SK-N-MC (cell line): ENCODE results near the gene PLSCR4.

Experiments used
- DNase-seq: peaks from one replicate; pipeline ENCODE4 v3.0.0-alpha.2; 2011; ENCODE audit warnings: low read depth, low spot score
- H3K27ac ChIP-seq: fragments of 200-600 bp; sonication (generic); 2 replicates; pipeline ENCODE4 v1.5.1; 2016; ENCODE audit warnings: mixed run types
- H3K36me3 ChIP-seq: fragments of 200-600 bp; sonication (generic); 2 replicates; pipeline ENCODE4 v1.6.1; 2017; ENCODE audit warnings: antibody characterized with exemption, low read length, mixed read lengths; ENCODE audit not compliant: insufficient read depth
- H3K4me3 ChIP-seq: fragments of 200-600 bp; sonication (generic); 2 replicates; pipeline ENCODE4 v1.5.1; 2016
- H3K9ac ChIP-seq: fragments of 200-600 bp; sonication (generic); 2 replicates; pipeline ENCODE4 v1.8.0; 2017; ENCODE audit warnings: mixed run types, mixed read lengths; ENCODE audit not compliant: insufficient read length
- H3K9me3 ChIP-seq: fragments of 200-600 bp; sonication (generic); 2 replicates; pipeline ENCODE4 v1.6.1; 2017; ENCODE audit warnings: low read depth, mild to moderate bottlenecking, antibody characterized with exemption, low read length, moderate library complexity, mixed read lengths
- EZH2 ChIP-seq: fragments of 200-600 bp; sonication (generic); IDR thresholded peaks from one replicate; pipeline ENCODE4 v1.6.1; 2017; ENCODE audit warnings: antibody characterized with exemption
- FOXP2 ChIP-seq: optimal IDR thresholded peaks from 2 replicates; pipeline ENCODE3; 2011; ENCODE audit warnings: mild to moderate bottlenecking, moderate library complexity; ENCODE audit not compliant: insufficient read depth; ENCODE audit errors: extremely low read length, control extremely low read depth
- POLR2AphosphoS5 ChIP-seq: IDR thresholded peaks from 2 replicates; pipeline ENCODE4 v1.6.1; 2012; ENCODE audit warnings: mild to moderate bottlenecking, low read depth, low read length, borderline replicate concordance

The PLSCR4 gene

DNA sequence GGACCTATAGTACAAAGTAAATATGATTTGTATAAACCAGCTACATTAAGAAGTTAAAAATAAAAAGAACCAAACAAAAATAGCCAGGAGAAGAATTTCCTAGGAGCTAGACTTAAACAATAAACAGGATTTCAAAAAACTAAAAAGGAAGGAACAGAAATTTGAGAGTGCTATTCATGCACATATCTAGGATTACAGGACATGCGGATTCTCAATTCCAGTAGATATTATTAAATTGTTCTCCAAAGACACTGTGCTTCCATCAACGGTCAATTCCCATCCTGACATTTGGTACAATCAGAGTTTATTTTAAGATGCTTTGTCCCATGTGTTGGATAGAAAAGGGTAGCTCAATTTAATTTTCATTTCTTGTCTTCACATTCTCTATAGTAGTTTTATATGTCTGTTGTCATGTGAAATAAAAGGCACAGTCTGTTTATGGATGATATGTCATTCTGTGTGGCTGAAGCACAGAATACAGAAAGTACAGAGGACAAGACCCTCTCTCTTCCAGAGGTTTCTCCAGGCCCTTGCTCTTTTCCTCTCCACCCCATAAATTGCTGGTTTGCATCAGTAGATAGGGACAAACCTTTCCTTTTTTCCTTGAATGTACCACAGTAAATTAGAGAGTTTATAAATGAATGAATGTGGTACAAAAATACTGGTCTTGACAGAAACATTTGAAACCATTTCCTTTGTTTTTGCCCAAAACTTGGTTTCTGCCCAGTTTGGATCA, 93.4 kb downstream of the PLSCR4 start:
- Histone ChIP-seq H3K36me3 (no peaks in the 10 kb centered on the region), H3K4me3 (peak overlapping the region; percentile 92; the same call in 1 of the 2 replicates), H3K9me3 (no peaks in the 10 kb centered on the region), H3K27ac (peak overlapping the region; percentile 66), H3K9ac (peak overlapping the region; percentile 88)
- DNase-seq = no peak
- TF ChIP-seq FOXP2 (no peak), EZH2 (no peak), POLR2AphosphoS5 (no peak)

- peak overlapping the region; percentile 88 for H3K9ac ChIP-seq
- peak overlapping the region; percentile 92 for H3K4me3 ChIP-seq
- TF ChIP-seq EZH2 = no peak
- TF ChIP-seq POLR2AphosphoS5 = no peak
- no peak for TF ChIP-seq FOXP2
- DNase-seq = no peak
- no peaks in the 10 kb centered on the region for H3K9me3 ChIP-seq
- H3K27ac ChIP-seq = peak overlapping the region; percentile 66
- H3K36me3 ChIP-seq = no peaks in the 10 kb centered on the region
Observed at GRCh38 chr3:146156666-146157314, 94.1 kb downstream of the PLSCR4 start.

DNA sequence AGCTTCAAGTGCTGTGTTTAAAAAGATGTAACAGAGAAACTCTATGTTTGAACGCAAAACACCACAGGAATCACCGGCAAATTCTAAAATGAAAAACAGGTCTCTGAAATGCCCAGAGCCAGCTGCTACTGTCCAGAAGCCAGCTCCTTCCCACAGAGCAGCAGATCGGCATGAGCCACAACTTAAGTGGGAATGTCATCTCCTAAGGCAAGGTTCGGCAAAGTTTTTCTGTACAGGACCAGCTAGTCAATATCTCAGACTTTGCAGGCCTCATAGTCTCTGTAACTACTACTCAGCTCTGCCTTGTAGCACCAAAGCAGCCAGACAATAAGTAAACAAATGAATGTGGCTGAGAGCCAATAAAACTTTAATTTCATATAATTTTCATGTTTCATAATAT, 94.8 kb downstream of the PLSCR4 start:
- DNase-seq = no peak
- TF ChIP-seq EZH2 (no peak), FOXP2 (no peak)
- H3K27ac ChIP-seq = peak overlapping the region; percentile 66

GRCh38 chr3:146154995-146155394, 95.9 kb downstream of the PLSCR4 start:
- no peak for DNase-seq
- no peak overlapping the region for H3K27ac ChIP-seq
- TF ChIP-seq FOXP2 = no peak
- TF ChIP-seq EZH2 = no peak
- no peak for TF ChIP-seq POLR2AphosphoS5
- H3K36me3 ChIP-seq = 0 out of 2 replicates have a peak, but pooled peaks cover 3% of the 10 kb centered on the region
- no peak overlapping the region for H3K4me3 ChIP-seq
- H3K9ac ChIP-seq = no peak overlapping the region
- no peaks in the 10 kb centered on the region for H3K9me3 ChIP-seq

More for the DNA sequence above, 94.8 kb downstream of the PLSCR4 start:
- Histone ChIP-seq H3K4me3 (peak overlapping the region; percentile 92), H3K36me3 (0 out of 2 replicates have a peak, but pooled peaks cover 3% of the 10 kb centered on the region), H3K9me3 (no peaks in the 10 kb centered on the region), H3K9ac (peak overlapping the region; percentile 88)

DNA sequence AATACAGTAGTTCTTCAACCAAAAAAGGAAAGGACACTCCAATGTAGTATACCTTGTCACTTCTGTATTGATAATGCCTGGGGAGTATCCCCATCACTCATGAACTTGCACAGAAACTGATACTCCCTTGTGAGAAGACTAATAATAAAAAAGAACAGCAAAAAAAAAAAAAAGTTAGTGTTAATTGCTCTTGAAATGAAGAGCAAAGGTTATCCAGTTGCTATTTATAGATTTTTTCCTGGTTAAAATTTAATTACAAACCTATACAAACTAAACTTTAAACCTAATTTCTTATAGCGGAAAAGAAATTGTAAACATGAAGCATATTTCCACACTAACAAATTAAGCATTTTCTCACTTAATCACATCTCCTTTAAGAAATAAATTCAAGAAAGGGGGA, 96.6 kb downstream of the PLSCR4 start:
- TF ChIP-seq EZH2 (no peak), FOXP2 (no peak), POLR2AphosphoS5 (no peak)
- no peak overlapping the region for H3K27ac ChIP-seq
- no peak for DNase-seq
- no peak overlapping the region for H3K4me3 ChIP-seq
- no peaks in the 10 kb centered on the region for H3K9me3 ChIP-seq
- H3K36me3 ChIP-seq = 0 out of 2 replicates have a peak, but pooled peaks cover 3% of the 10 kb centered on the region
- H3K9ac ChIP-seq = peak overlapping the region; percentile 2

GRCh38 chr3:146153429-146153828, 97.5 kb downstream of the PLSCR4 start:
- H3K4me3 ChIP-seq = no peak overlapping the region
- no peak for DNase-seq
- H3K36me3 ChIP-seq = 0 out of 2 replicates have a peak, but pooled peaks cover 3% of the 10 kb centered on the region
- no peaks in the 10 kb centered on the region for H3K9me3 ChIP-seq
- no peak overlapping the region for H3K9ac ChIP-seq
- TF ChIP-seq POLR2AphosphoS5 = no peak
- no peak for TF ChIP-seq EZH2
- no peak for TF ChIP-seq FOXP2
- no peak overlapping the region for H3K27ac ChIP-seq

- TF ChIP-seq EZH2 (no peak), POLR2AphosphoS5 (no peak), FOXP2 (no peak)
- Histone ChIP-seq H3K27ac (peak overlapping the region; percentile 16; the same call in 1 of the 2 replicates), H3K9ac (no peak overlapping the region), H3K36me3 (0 out of 2 replicates have a peak, but pooled peaks cover 3% of the 10 kb centered on the region), H3K9me3 (no peaks in the 10 kb centered on the region), H3K4me3 (no peak overlapping the region)
- DNase-seq = no peak
Observed at GRCh38 chr3:146152834-146153233, 98.1 kb downstream of the PLSCR4 start.

- TF ChIP-seq POLR2AphosphoS5 (no peak), FOXP2 (no peak), EZH2 (no peak)
- Histone ChIP-seq H3K9ac (peak overlapping the region; percentile 6), H3K36me3 (0 out of 2 replicates have a peak, but pooled peaks cover 3% of the 10 kb centered on the region), H3K9me3 (no peaks in the 10 kb centered on the region), H3K27ac (peak overlapping the region; percentile 70), H3K4me3 (peak overlapping the region; percentile 54)
- peak; percentile 70 for DNase-seq
Observed at GRCh38 chr3:146148468-146148931, 102.4 kb downstream of the PLSCR4 start.

DNA sequence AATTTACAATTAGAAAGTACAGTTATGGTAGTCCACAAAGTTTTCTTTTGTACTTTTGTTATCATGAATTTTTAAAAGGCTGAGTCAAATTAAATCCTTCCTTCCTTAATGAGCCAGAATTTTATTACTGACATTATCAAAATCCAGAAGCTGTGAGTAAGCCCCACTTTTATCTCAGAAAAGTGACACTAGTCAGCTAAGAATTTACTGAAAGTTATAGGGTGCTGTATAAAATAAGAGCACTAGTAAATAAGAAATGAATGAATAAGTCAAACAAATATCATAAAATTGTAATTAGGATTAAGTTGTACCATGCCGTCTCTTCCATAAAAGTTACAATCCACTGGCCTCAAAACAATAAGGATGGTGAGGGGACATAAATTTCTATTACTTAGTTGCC, 105.3 kb downstream of the PLSCR4 start:
- H3K27ac ChIP-seq = peak overlapping the region; percentile 25; the same call in 1 of the 2 replicates

More for the DNA sequence above, 105.3 kb downstream of the PLSCR4 start:
- Histone ChIP-seq H3K9ac (peak overlapping the region; percentile 35), H3K36me3 (no peaks in the 10 kb centered on the region), H3K4me3 (0 out of 2 replicates have a peak overlapping the region, but pooled peaks have one; percentile 0), H3K9me3 (no peaks in the 10 kb centered on the region)
- DNase-seq = no peak
- TF ChIP-seq EZH2 (no peak), POLR2AphosphoS5 (no peak), FOXP2 (no peak)
